HepG2 (cell line): ENCODE data around the gene BTBD17. TPM values are rescaled to one million over a fixed set of nuclear protein-coding genes. Genes with fewer than 3 reads are reported as not detected.

ENCODE experiments used
- BORCS8-MEF2B ChIP-seq: sonication (generic); formaldehyde crosslinking; IDR thresholded peaks from 2 replicates; pipeline ENCODE4 v1.8.0; 2022; ENCODE audit warnings: mild to moderate bottlenecking, missing genetic modification reagents
- FOSL2 ChIP-seq: sonication (generic); formaldehyde crosslinking; IDR thresholded peaks from 2 replicates; pipeline ENCODE4 v1.4.0; 2020; ENCODE audit warnings: missing genetic modification reagents
- HNRNPLL ChIP-seq: fragments of 200-400 bp; formaldehyde crosslinking; IDR thresholded peaks from 2 replicates; pipeline ENCODE4 v1.6.1; 2017; ENCODE audit warnings: mild to moderate bottlenecking, low read depth, low read length; ENCODE audit not compliant: poor library complexity, severe bottlenecking
- ISL2 ChIP-seq: sonication (generic); formaldehyde crosslinking; IDR thresholded peaks from 2 replicates; pipeline ENCODE4 v1.5.0; 2020; ENCODE audit warnings: missing genetic modification reagents
- RAD21 ChIP-seq: fragments of 450-650 bp; formaldehyde crosslinking; IDR thresholded peaks from 2 replicates; pipeline ENCODE4 v1.5.0; 2020; ENCODE audit warnings: mild to moderate bottlenecking
- RELA ChIP-seq: sonication (generic); formaldehyde crosslinking; IDR thresholded peaks from 2 replicates; pipeline ENCODE4 v1.4.0; 2020; ENCODE audit warnings: missing genetic modification reagents
- RFX3 ChIP-seq: IDR thresholded peaks from 2 replicates; pipeline ENCODE4 v1.6.1; 2016; ENCODE audit warnings: missing biosample characterization, missing genetic modification reagents
- RFXAP ChIP-seq: sonication (generic); formaldehyde crosslinking; IDR thresholded peaks from 2 replicates; pipeline ENCODE4 v1.4.0; 2020; ENCODE audit warnings: missing genetic modification reagents, borderline replicate concordance
- SALL1 ChIP-seq: sonication (generic); formaldehyde crosslinking; IDR thresholded peaks from 2 replicates; pipeline ENCODE4 v1.8.0; 2022; ENCODE audit warnings: mild to moderate bottlenecking, missing genetic modification reagents
- SIX4 ChIP-seq: sonication (generic); formaldehyde crosslinking; IDR thresholded peaks from 2 replicates; pipeline ENCODE4 v1.4.0; 2020; ENCODE audit warnings: missing genetic modification reagents
- TSC22D2 ChIP-seq: sonication (generic); formaldehyde crosslinking; IDR thresholded peaks from 2 replicates; pipeline ENCODE4 v1.5.1; 2020; ENCODE audit warnings: missing genetic modification reagents, mild to moderate bottlenecking, borderline replicate concordance
- XRCC5 ChIP-seq: fragments of 200-400 bp; formaldehyde crosslinking; optimal IDR thresholded peaks from 2 replicates; pipeline ENCODE3; 2017; ENCODE audit warnings: mild to moderate bottlenecking, low read length
- ZNF331 ChIP-seq: sonication (generic); formaldehyde crosslinking; IDR thresholded peaks from 2 replicates; pipeline ENCODE4 v1.4.0; 2020; ENCODE audit warnings: missing genetic modification reagents
- ZNF556 ChIP-seq: sonication (generic); formaldehyde crosslinking; IDR thresholded peaks from 2 replicates; pipeline ENCODE4 v1.4.0; 2020; ENCODE audit warnings: mild to moderate bottlenecking, missing genetic modification reagents, borderline replicate concordance
- ZNF703 ChIP-seq: sonication (generic); formaldehyde crosslinking; IDR thresholded peaks from 2 replicates; pipeline ENCODE4 v1.5.1; 2020; ENCODE audit warnings: missing genetic modification reagents, mild to moderate bottlenecking, moderate library complexity, borderline replicate concordance
- polyA plus RNA-seq, 8 experiments: library from polyadenylated mRNA; depleted of rRNA in 3 of 8; stranded (reverse) in 7 of 8; unstranded in 1 of 8; fragments of >200 nt; fragmentation: Illumina TruSeq in 4 of 8; extraction: Trizol in 4 of 8; gene quantifications; 2 replicates each; pipeline versions ENCODE4 v1.2.1 to v1.2.3, GENCODE V29; 2011 to 2016; ENCODE audit warnings: low read depth in 4 of 8, missing spikeins in 1 of 8, mixed read lengths in 1 of 8; ENCODE audit not compliant: insufficient read depth in 1 of 8
- total RNA-seq, 5 experiments: library from RNA; depleted of rRNA; stranded (reverse); fragments of >200 nt; fragmentation: Illumina TruSeq; extraction: Trizol; gene quantifications; 2 replicates each; pipeline ENCODE4 v1.2.3, GENCODE V29; 2016; ENCODE audit warnings: low read depth in 1 of 5
- TF ChIP-seq, protein P1 (sequence below): sonication (generic); formaldehyde crosslinking; IDR thresholded peaks from 2 replicates; pipeline ENCODE4 v1.4.0; 2020; ENCODE audit warnings: missing genetic modification reagents
- TF ChIP-seq, protein P2 (sequence below): sonication (generic); formaldehyde crosslinking; IDR thresholded peaks from 2 replicates; pipeline ENCODE4 v1.8.1; 2023; ENCODE audit warnings: mild to moderate bottlenecking, inconsistent platforms, moderate library complexity, missing genetic modification reagents, borderline replicate concordance
- TF ChIP-seq, protein P3 (sequence below): sonication (generic); formaldehyde crosslinking; IDR thresholded peaks from 2 replicates; pipeline ENCODE4 v1.4.0; 2020; ENCODE audit warnings: missing genetic modification reagents, low read depth, mild to moderate bottlenecking, borderline replicate concordance
- TF ChIP-seq, protein P4 (sequence below): sonication (generic); formaldehyde crosslinking; IDR thresholded peaks from 2 replicates; pipeline ENCODE4 v1.5.1; 2020; ENCODE audit warnings: mild to moderate bottlenecking, missing genetic modification reagents, moderate library complexity

The BTBD17 gene
- total and polyA plus RNA-seq, 2 of the 13 experiments (the other 11 are each of a cell fraction or from before 2014, with no cell fraction given): not detected

DNA sequence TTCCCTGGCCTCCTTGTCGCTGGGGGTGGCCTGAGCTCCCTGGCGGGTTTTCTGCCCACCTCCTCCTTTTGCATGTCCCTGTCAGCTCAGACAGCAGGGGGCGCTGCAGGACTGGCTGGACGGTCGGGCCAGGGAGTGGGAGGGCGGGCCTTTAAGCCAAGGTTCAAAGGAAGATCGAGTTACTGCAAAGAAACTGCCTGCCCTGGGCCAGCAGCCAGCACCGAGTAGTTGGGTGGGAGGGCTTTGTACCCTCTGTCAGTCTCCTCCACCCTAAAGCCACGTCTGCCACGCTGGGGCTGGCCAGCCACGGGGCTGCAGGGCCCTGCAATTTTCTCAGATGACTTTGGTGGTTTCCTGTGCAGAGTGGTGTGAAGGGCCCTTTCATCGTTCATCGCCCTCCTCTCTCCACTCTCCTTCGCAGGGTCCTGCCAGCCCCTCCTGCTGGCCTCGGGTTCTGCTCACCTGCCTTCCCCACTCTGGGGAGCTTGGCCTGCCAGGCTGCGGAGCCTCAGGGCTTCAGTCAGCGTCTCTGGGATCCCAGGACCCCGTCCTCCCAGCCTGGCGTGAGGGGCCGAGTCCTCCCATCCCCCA, 17.9 kb upstream of the BTBD17 start (continued):
- TF ChIP-seq, protein P1, sequence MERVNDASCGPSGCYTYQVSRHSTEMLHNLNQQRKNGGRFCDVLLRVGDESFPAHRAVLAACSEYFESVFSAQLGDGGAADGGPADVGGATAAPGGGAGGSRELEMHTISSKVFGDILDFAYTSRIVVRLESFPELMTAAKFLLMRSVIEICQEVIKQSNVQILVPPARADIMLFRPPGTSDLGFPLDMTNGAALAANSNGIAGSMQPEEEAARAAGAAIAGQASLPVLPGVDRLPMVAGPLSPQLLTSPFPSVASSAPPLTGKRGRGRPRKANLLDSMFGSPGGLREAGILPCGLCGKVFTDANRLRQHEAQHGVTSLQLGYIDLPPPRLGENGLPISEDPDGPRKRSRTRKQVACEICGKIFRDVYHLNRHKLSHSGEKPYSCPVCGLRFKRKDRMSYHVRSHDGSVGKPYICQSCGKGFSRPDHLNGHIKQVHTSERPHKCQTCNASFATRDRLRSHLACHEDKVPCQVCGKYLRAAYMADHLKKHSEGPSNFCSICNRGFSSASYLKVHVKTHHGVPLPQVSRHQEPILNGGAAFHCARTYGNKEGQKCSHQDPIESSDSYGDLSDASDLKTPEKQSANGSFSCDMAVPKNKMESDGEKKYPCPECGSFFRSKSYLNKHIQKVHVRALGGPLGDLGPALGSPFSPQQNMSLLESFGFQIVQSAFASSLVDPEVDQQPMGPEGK (CRISPR knock-in tag): peak; percentile 72
- TF ChIP-seq SALL1 (CRISPR knock-in tag) (peak; percentile 86), ISL2 (peak; percentile 67; the same call in 1 of the 2 replicates), ZNF703 (CRISPR knock-in tag) (no peak), FOSL2 (peak; percentile 24; the same call in 1 of the 2 replicates), RAD21 (CRISPR knock-in tag) (peak; percentile 100), ZNF556 (peak; percentile 86; the same call in 1 of the 2 replicates), XRCC5 (peak; percentile 83), HNRNPLL (no peak), TSC22D2 (peak; percentile 65; the same call in 1 of the 2 replicates), RFX3 (CRISPR knock-in tag) (no peak), BORCS8-MEF2B (CRISPR knock-in tag) (peak; percentile 68; the same call in 1 of the 2 replicates), RELA (CRISPR knock-in tag) (0 out of 2 replicates have a peak, but pooled peaks have one; percentile 50), ZNF331 (CRISPR knock-in tag) (0 out of 2 replicates have a peak, but pooled peaks have one; percentile 45), RFXAP (CRISPR knock-in tag) (peak; percentile 73; the same call in 1 of the 2 replicates), SIX4 (peak; percentile 85)
- TF ChIP-seq, protein P2, sequence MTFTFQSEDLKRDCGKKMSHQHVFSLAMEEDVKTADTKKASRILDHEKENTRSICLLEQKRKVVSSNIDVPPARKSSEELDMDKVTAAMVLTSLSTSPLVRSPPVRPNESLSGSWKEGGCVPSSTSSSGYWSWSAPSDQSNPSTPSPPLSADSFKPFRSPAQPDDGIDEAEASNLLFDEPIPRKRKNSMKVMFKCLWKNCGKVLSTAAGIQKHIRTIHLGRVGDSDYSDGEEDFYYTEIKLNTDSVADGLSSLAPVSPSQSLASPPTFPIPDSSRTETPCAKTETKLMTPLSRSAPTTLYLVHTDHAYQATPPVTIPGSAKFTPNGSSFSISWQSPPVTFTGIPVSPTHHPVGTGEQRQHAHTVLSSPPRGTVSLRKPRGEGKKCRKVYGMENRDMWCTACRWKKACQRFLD (CRISPR knock-in tag): peak; percentile 55; the same call in 1 of the 2 replicates
- TF ChIP-seq, protein P3, sequence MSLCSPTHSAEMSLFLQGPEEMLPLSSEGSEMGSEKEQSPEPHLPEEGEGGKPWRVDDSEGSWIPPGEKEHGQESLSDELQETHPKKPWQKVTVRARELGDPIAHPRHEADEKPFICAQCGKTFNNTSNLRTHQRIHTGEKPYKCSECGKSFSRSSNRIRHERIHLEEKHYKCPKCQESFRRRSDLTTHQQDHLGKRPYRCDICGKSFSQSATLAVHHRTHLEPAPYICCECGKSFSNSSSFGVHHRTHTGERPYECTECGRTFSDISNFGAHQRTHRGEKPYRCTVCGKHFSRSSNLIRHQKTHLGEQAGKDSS: peak; percentile 73; the same call in 1 of the 2 replicates
- TF ChIP-seq, protein P4, sequence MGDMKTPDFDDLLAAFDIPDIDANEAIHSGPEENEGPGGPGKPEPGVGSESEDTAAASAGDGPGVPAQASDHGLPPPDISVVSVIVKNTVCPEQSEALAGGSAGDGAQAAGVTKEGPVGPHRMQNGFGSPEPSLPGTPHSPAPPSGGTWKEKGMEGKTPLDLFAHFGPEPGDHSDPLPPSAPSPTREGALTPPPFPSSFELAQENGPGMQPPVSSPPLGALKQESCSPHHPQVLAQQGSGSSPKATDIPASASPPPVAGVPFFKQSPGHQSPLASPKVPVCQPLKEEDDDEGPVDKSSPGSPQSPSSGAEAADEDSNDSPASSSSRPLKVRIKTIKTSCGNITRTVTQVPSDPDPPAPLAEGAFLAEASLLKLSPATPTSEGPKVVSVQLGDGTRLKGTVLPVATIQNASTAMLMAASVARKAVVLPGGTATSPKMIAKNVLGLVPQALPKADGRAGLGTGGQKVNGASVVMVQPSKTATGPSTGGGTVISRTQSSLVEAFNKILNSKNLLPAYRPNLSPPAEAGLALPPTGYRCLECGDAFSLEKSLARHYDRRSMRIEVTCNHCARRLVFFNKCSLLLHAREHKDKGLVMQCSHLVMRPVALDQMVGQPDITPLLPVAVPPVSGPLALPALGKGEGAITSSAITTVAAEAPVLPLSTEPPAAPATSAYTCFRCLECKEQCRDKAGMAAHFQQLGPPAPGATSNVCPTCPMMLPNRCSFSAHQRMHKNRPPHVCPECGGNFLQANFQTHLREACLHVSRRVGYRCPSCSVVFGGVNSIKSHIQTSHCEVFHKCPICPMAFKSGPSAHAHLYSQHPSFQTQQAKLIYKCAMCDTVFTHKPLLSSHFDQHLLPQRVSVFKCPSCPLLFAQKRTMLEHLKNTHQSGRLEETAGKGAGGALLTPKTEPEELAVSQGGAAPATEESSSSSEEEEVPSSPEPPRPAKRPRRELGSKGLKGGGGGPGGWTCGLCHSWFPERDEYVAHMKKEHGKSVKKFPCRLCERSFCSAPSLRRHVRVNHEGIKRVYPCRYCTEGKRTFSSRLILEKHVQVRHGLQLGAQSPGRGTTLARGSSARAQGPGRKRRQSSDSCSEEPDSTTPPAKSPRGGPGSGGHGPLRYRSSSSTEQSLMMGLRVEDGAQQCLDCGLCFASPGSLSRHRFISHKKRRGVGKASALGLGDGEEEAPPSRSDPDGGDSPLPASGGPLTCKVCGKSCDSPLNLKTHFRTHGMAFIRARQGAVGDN (CRISPR knock-in tag): peak; percentile 73
